GM06990 (cell line): ENCODE measurements around the gene CERS6.

Experiments used
- DNase-seq: peaks from one replicate; pipeline ENCODE4 v3.0.0-alpha.2; 2011; ENCODE audit not compliant: insufficient read length; ENCODE audit errors: extremely low read depth
- H3K27me3 ChIP-seq: replicated peaks from 2 replicates; pipeline ENCODE4 v1.6.0; 2011; ENCODE audit warnings: low read length; ENCODE audit not compliant: control insufficient read depth, insufficient read depth
- H3K36me3 ChIP-seq: 2 replicates; pipeline ENCODE4 v1.5.1; 2011; ENCODE audit warnings: low read length; ENCODE audit not compliant: control insufficient read depth, insufficient read depth
- H3K4me3 ChIP-seq: replicated peaks from 2 replicates; pipeline ENCODE4 v1.5.1; 2011; ENCODE audit warnings: low read depth, mild to moderate bottlenecking, control low read depth, low read length
- TF ChIP-seq, protein P1 (sequence below): IDR thresholded peaks from 2 replicates; pipeline ENCODE4 v1.5.1; 2011; ENCODE audit warnings: low read length, control low read depth, mild to moderate bottlenecking, inconsistent platforms; ENCODE audit not compliant: insufficient read depth, poor library complexity, severe bottlenecking

The CERS6 gene

DNA sequence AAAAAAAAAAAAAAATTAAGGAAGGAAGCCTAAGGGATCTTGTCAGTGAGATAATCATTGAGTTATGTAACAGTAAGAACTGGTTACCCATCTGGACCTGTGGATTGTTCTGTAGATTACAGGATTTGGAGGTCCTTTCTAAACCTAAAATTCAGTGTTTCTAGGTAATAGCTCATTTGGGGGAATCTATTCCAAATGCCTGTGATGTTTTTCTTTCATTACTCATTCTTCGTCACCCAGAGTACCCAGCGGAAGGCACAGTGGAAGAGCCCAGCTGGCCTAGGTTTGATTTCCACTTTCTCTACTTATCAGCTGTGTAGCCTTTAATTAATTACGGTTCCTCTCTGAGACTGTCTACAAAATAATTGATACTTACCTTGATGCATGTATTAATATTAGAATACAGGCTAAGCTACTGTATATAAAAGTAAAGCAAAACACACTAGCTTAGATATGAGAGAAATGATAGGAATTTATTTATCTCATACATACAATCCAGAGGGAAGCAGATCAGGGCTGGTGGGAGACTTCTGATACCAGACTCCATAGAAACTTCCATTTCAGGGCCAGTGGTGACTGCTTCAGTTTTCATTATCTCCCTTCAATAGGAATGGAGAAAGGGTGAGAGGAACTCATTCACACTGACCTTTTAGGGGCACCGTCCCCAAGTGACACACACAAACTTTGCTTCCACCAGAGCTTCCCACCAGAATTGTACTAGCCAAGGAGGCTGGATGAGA is 230.6 kb downstream of the CERS6 start:
- TF ChIP-seq, protein P1, sequence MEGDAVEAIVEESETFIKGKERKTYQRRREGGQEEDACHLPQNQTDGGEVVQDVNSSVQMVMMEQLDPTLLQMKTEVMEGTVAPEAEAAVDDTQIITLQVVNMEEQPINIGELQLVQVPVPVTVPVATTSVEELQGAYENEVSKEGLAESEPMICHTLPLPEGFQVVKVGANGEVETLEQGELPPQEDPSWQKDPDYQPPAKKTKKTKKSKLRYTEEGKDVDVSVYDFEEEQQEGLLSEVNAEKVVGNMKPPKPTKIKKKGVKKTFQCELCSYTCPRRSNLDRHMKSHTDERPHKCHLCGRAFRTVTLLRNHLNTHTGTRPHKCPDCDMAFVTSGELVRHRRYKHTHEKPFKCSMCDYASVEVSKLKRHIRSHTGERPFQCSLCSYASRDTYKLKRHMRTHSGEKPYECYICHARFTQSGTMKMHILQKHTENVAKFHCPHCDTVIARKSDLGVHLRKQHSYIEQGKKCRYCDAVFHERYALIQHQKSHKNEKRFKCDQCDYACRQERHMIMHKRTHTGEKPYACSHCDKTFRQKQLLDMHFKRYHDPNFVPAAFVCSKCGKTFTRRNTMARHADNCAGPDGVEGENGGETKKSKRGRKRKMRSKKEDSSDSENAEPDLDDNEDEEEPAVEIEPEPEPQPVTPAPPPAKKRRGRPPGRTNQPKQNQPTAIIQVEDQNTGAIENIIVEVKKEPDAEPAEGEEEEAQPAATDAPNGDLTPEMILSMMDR = no peak
- Histone ChIP-seq H3K27me3 (no peaks in the 10 kb centered on the region), H3K36me3 (no peaks in the 10 kb centered on the region; the same call in 1 of the 2 replicates), H3K4me3 (no peak overlapping the region)
- no peak for DNase-seq

DNA sequence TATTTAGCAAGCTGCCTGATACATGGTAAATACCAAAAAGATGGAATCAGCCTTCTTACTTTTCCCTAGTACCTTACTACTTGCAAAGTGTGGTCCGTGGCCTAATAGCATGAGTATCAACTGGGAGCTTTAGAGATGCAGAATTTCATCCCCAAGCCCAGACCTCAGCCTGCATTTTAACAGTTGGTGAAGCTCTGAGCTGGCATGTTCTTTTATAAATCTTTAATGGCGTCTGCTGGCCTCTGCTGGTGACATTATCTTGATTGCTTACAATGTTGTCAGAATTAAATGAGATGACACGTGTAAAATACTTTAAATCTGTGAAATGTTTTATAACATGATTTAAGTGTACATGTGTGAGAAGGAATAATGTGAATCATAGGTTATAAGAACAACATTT is 231.2 kb downstream of the CERS6 start:
- no peaks in the 10 kb centered on the region for H3K27me3 ChIP-seq
- no peak for DNase-seq
- H3K4me3 ChIP-seq = no peak overlapping the region
- no peaks in the 10 kb centered on the region; the same call in 1 of the 2 replicates for H3K36me3 ChIP-seq
- TF ChIP-seq, protein P1 = peak; percentile 12

- Histone ChIP-seq H3K36me3 (no peaks in the 10 kb centered on the region; the same call in 1 of the 2 replicates), H3K4me3 (no peak overlapping the region), H3K27me3 (no peaks in the 10 kb centered on the region)
- no peak for DNase-seq
- TF ChIP-seq, protein P1 = no peak
Measured at GRCh38 chr2:168690381-168690885, 234.4 kb downstream of the CERS6 start.

- no peak for DNase-seq
- Histone ChIP-seq H3K4me3 (no peak overlapping the region), H3K36me3 (no peaks in the 10 kb centered on the region; the same call in 1 of the 2 replicates), H3K27me3 (no peaks in the 10 kb centered on the region)
- TF ChIP-seq, protein P1 = no peak
Measured at GRCh38 chr2:168691221-168691620, 235.1 kb downstream of the CERS6 start.

DNA sequence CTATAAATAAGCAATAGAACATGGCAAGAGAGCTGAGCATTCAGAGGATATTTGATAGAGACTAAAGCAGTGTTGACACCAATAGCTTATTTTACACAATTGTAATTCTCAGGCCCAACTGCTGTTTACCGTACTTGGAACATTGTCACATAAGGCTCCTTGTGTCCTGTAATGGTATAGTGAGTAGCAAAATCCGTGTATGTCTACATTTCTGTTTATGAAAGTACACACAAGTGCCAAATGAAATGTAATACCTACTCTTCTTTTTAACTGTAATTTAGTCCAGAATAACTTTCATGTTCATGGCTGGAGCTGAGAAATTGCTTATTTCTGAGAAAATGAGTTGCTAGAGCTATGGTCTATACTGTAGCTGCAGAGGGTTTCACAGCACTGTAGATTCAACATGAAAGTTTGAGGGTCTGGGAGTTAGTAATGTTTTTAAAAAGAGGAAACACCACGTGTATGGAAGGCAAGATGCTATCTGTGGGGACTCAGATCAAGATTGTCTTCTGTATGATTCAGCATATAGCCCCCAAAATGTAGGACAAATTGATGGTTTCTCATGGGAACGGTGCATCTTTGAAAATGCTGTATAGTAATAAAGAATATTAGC is 236.2 kb downstream of the CERS6 start:
- peaks cover 2% of the 10 kb centered on the region for H3K36me3 ChIP-seq
- no peak for DNase-seq
- H3K27me3 ChIP-seq = no peaks in the 10 kb centered on the region
- TF ChIP-seq, protein P1 = no peak
- H3K4me3 ChIP-seq = no peak overlapping the region
